Activated CD4-positive, alpha-beta T cell treated with anti-CD3 and anti-CD28 coated beads, Interleukin-2, Interleukin-4, amounts not matched to agents 100 ng/mL and 50 ng/mL, durations not matched to agents 16 hours and 8 hours (primary cell): ENCODE data around the gene NF2.

ENCODE experiments used
- DNase-seq: peaks from one replicate; pipeline ENCODE4 v3.0.0-alpha.2; 2020; ENCODE audit warnings: low spot score

The NF2 gene

DNA sequence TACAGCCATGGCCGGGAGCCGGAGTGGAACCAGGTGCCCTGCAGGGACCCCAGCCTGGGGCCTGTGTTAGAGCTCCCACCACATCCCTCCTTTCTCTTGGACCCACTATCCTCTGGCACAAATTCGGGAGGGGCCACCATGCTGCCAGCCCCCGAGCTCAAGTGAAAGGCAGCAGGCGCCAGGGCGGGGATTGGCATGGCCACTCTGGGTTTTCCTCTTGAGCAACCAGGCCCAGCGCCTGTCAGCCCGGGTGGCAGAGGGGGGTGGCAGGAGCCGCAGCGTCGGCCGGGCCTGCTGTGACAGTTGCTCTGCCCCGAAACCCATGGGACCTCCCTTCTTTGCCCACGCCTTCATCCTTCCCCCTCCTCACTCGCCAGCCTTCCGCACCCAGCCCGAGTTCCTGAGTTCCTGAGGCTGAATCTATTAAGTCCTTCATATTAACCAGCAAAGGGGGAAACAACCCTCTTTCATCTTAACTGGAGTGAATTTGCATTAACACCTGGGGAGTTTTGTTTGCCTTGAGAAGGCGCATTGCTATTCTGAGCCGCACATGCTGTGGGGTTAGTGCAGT lies 99.6 kb downstream of the NF2 start:
- DNase-seq = no peak

DNA sequence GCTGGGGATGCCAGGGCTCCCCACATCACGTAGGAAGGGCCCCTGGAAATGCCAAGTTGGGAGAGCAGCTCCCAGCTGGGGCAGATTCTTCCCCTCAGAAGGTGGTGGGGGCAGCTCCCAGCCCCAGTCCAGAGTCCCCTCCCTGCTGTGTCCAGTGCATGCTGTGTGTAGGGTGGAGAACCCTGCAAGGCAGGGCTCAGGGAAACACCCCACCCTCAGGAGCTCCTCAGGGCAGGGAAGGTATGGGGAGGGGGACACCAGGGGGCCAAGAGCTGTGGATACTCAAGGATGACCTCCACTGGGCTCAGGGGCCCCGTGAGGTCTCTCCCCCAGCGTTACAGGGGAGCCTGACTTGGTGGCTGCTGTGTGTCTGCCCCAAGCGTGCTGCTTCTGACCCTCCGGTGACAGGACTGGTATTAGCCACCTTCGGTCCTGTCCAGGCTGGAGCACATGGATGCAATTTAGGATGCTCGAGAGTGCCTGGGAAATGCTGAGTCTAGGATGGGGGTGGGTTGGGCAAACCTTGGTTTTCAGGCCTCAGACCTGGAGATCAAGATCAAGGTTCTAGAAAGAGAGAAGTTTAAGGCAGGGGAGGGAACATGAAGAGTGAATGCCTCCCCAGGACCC lies 100.2 kb downstream of the NF2 start:
- DNase-seq = no peak

DNA sequence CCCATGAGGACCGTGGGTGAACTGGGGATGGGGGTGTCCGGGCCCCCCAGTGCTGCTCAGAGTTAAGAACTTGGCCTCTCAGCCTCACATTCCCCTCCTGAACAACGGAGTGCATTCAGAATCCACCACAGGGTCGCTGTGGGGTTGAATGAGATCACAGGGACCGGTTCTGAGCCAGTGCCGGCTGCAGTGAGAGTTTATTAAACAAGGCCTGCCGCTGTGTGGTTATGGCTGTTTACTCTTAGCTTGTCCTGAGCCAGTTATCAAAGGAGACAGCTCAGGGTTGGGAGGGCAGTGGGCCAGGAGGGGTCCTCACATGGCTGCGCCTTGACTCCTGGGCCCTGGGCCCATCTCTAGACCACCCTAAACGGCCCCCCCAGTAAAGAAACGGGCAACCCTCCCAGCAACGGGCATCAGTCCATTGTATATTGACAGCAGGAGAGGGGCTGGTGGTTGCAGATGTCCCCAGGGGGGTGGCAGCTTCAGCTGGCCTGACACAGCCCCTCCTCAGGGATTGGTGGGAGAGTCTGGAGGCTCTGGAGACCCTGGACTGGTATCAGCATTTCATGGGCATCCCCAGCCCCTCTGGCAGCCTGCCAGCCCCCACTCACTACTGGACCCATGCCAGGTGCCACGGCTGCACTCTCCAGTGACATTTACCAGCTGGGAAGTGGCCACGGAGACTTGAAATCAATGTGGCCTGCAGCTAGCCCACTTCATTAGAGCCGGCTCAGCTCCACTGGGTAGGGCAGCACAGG lies 101.3 kb downstream of the NF2 start:
- no peak for DNase-seq

- DNase-seq = no peak
Measured at GRCh38 chr22:29705651-29706050, 102.2 kb downstream of the NF2 start.

DNA sequence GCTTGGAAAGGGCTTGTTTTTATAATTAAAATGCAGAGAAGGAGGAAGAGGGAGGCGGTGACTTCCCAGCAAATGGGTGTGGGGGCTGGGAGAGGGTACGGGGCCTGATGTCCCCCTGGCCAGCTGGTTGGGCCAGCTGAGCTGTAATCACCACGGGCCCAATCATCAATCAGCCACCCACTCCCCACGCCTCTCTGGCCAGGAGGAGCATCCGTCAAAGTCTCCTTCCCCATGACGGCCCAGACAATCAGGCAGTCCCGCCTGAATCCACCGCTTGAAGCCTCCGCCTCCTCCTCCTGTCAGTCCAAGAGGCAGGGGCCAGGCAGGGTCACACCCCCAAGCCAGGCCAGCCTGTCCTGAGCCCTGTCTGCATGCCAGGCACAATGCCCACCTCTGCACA lies 103.1 kb downstream of the NF2 start:
- DNase-seq = no peak

DNA sequence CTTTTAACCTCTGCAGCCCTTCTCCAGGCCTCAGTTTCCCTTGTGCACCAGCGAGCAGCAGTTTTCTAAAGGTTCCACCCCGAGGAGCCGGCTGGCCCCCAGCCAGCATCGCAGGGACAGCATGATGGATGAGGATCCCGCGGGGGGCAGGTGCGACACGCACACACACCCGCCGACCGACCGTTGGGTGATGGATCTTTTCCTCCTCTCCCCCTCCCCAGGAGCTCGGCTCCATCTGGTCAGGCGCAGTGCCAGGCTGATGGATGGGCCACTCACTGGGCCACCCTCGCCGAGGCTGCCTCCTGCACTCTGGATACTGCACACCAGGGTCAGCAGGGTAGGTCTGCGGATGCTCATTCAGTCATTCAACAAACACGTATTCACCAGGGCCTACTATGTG lies 103.6 kb downstream of the NF2 start:
- no peak for DNase-seq

- no peak for DNase-seq
Measured at GRCh38 chr22:29707471-29707870, 104.0 kb downstream of the NF2 start.

- DNase-seq = no peak
Measured at GRCh38 chr22:29710193-29710592, 106.8 kb downstream of the NF2 start.

GRCh38 chr22:29710922-29711593 lies 107.6 kb downstream of the NF2 start:
- no peak for DNase-seq

DNA sequence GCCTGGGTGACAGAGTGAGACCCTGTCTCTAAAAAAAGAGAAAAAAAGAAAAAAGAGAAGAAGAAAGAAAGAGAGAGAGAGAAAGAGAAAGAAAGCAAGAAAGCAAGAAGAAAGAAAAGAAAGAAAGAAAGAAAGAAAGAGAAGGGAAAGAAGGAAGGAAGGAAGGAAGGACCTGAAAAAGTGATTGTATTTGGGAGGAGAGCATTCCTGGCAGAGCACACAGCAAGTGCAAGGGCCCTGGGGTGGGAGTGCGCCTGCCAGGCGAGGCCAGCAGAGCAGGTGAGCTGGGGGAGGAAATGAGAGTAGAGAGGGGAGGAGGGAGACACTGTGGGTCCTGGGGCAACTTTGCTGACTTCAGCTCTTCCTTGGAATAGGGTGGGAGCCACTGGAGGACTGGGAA lies 108.7 kb downstream of the NF2 start:
- no peak for DNase-seq

- no peak for DNase-seq
Measured at GRCh38 chr22:29713156-29713727, 109.8 kb downstream of the NF2 start.

DNA sequence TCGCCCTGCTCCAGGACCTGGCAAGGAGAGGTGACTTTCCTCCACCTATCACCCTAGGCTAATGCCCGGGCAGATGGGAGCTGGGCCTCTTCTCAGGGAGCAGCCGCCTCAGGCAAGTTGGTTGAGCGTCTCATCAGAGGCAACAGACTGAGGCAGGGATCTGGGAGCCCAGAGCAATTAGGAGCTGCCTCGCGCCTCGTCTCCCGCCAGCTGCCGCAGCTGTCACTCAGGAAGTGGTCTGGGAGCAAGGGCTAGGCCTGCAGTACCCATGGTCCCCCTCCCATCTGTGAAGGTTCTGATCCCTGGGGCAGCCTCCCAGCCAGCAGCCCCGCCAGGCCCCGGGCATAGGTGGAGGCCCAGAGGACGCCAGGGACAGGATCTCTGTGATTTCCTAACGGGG lies 111.8 kb downstream of the NF2 start:
- DNase-seq = no peak

- no peak for DNase-seq
Measured at GRCh38 chr22:29715705-29716104, 112.3 kb downstream of the NF2 start.

DNA sequence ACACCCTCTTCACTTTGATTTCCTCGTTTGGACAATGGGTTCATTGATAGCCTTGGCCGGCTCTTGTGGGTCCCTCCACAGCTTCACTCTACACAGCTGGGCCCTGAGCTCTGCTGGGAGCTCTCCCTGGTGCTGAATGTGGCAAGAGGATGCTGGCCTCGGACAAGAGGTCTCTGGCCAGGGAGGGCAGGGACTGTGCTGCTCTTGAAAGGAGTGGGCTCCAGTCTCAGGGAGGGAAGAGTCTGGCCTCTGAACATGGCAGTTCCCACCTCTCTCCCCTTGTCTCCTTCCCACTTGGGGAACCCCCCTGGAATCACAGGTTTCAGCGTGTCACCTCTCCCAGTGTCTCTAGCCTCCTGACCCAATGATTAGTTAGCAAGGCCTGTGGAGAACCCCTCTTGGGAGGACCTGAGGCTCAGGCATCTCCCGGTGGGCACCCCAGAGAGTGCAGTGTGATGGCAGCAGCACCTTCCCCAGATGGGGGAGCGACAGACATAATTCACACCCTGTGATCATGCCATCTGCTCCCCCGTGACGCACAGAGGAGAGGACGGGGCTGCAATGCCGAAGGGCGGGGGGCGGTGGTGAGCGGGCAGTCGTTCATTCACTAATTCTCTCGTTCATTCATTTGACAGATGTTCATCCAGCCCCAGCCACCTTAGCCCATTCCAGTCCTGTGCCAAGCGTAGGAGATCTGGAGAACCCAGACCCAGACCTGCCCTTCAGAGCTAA lies 113.5 kb downstream of the NF2 start:
- DNase-seq = peak; percentile 8

DNA sequence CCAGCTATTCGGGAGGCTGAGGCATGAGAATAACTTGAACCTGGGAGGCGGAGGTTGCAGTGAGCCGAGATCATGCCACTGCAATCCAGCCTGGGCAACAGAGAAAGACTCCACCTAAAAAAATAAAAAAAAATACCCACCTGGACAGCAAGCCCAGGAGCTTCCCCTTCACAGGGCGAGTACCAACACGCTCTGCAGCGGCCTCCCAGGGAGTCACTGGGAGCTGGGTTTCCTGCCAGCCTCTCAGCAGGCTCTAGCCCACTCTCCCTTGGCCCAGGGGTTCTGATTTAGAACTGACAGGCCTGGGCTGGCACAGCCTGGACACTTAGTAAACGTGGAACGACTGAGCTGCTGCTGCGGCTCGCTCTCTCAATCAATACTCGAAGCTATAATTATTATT lies 114.4 kb downstream of the NF2 start:
- no peak for DNase-seq

GRCh38 chr22:29718949-29719898 lies 115.8 kb downstream of the NF2 start:
- no peak for DNase-seq

GRCh38 chr22:29719899-29720645 lies 116.6 kb downstream of the NF2 start, which contains the start of gene CABP7:
CABP7 (plus strand) TSS chr22:29720003; CDS start chr22:29720425, 422 bp downstream.
- DNase-seq = no peak

GRCh38 chr22:29720811-29721323 lies 117.4 kb downstream of the NF2 start:
- DNase-seq = no peak

- no peak for DNase-seq
Measured at GRCh38 chr22:29722151-29722550, 118.7 kb downstream of the NF2 start.

DNA sequence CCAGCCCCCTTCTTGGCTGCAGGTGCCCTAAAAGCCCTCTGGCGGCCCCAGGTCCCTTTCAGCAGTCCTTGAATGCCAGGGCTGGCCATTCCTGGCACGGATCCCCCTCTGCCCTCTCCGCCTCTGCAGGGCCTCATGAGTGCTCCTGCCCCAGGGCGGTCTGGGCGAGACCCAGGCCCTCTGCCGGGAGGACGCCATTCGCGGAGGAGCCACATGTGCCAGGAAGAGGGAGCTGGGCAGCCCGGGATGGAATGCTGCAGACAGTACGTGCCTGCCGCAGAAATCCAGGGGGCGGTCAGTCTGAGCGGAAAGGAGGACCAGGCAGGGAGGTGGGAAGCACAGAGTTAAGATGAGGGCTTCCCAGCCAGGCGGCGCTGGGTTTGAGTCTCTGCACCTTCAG lies 119.2 kb downstream of the NF2 start:
- DNase-seq = no peak
